AG04449 (cell line): ENCODE data around the gene ERC2.

Experiments used
- CTCF ChIA-PET: fragments of 350-600 bp; formaldehyde crosslinking; extraction: SDS; loops from one replicate; lab custom pipeline; 2021; ENCODE audit warnings: antibody characterized with exemption; lab: Yijun Ruan, JAX
- POLR2A ChIA-PET: fragments of 400-600, 350-600 bp; formaldehyde crosslinking; extraction: SDS; loops from one replicate; lab custom pipeline; 2020; ENCODE audit warnings: antibody characterized with exemption, inconsistent platforms; lab: Yijun Ruan, JAX
- DNase-seq: peaks from one replicate; pipeline ENCODE4 v3.0.0-alpha.2; 2010; ENCODE audit warnings: low read depth, low spot score
- H3K4me3 ChIP-seq: 2 replicates; pipeline ENCODE4 v1.5.1; 2011; ENCODE audit warnings: low read depth, mild to moderate bottlenecking, control low read depth, low read length
- CTCF ChIP-seq: IDR thresholded peaks from one replicate; pipeline ENCODE4 v1.5.1; 2011; ENCODE audit warnings: mild to moderate bottlenecking, moderate library complexity, low read length, control low read depth, inconsistent platforms; ENCODE audit not compliant: insufficient read depth; ENCODE audit errors: missing control alignments

ERC2 gene

GRCh38 chr3:55659701-55660100 is 808.6 kb downstream of the ERC2 start:
- ChIA-PET POLR2A (no interaction called here), CTCF (no interaction called here)
- TF ChIP-seq CTCF: no peak

GRCh38 chr3:55658690-55659562 is 809.3 kb downstream of the ERC2 start:
- no peak overlapping the region for H3K4me3 ChIP-seq
- DNase-seq: no peak
- no peak for TF ChIP-seq CTCF
- ChIA-PET CTCF (no interaction called here), POLR2A (interaction anchor here (0.6 kb wide), 1 partner anchor 182 kb away, joined by 3 read pairs; no protein-coding TSS in a partner anchor)

More at GRCh38 chr3:55659701-55660100, 808.6 kb downstream of the ERC2 start:
- DNase-seq: no peak
- H3K4me3 ChIP-seq: no peak overlapping the region

- TF ChIP-seq CTCF: no peak
- POLR2A ChIA-PET: no interaction called here
- no peak overlapping the region for H3K4me3 ChIP-seq
- no peak for DNase-seq
- CTCF ChIA-PET: no interaction called here
These were observed 810.0 kb downstream of the ERC2 start for GRCh38 chr3:55658270-55658669.

- no peak for DNase-seq
- ChIA-PET CTCF (interaction anchor here (0.9 kb wide), 1 partner anchor 91 kb away, joined by 3 read pairs; no protein-coding TSS in a partner anchor), POLR2A (interaction anchor here (0.6 kb wide), 1 partner anchor 169 kb away, joined by 3 read pairs; no protein-coding TSS in a partner anchor)
- no peak for TF ChIP-seq CTCF
- no peak overlapping the region for H3K4me3 ChIP-seq
These were observed 812.7 kb downstream of the ERC2 start for GRCh38 chr3:55655544-55655943.

DNA sequence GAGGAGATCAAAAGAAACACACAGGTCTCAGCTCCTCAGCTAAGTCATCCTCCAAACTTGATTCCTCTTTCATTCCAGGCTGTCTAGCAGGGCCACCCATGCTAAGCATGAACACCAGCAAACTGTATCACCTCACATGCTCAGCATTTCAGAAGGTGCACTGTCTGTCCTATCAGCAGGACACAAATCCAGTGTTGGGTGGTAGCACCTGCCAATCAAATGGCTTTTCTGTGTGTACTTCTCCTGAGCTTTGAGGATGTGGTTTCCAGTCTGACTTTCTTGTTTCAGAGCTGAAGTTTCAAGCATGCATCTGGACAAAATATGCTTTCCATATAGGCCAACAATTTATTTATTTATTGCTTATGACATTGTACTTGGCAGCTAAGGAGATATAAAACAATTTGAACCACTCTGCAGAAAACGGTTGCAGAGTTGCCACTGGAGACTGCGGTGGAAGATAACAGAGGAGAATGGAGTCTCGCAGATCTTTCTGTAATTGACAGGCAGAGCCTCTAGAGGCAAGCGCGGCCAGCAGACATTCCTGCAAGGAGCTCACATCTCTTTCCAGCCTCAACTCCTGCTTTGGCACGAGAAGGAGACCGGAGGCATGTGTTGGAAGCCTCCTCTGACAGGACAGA is 814.0 kb downstream of the ERC2 start:
- ChIA-PET POLR2A (interaction anchor here (1.0 kb wide), 1 partner anchor 172 kb away, joined by 3 read pairs; no protein-coding TSS in a partner anchor), CTCF (interaction anchor here (0.7 to 1.7 kb wide), 2 partner anchors 15 to 50 kb away, joined by 4 read pairs; no protein-coding TSS in a partner anchor)
- no peak for DNase-seq
- TF ChIP-seq CTCF: no peak
- H3K4me3 ChIP-seq: no peak overlapping the region

GRCh38 chr3:55651011-55651410 is 817.3 kb downstream of the ERC2 start:
- ChIA-PET POLR2A (no interaction called here), CTCF (no interaction called here)
- no peak for TF ChIP-seq CTCF
- H3K4me3 ChIP-seq: no peak overlapping the region
- DNase-seq: no peak
